NCI-H1417 (cell line): ENCODE measurements around the gene CCDC9B.
A peak's percentile ranks its signal among the peaks of the same experiment; 100 is the strongest.

Experiments used
- DNase-seq, 3 experiments: peaks; one replicate each; lab custom pipeline; 2025; lab: John Stamatoyannopoulos, UW

Gene CCDC9B

GRCh38 chr15:40290918-40291574, 49.7 kb downstream of the CCDC9B start:
- DNase-seq = peak; percentile 37 to 67 (median 63)

GRCh38 chr15:40290545-40290917, 50.2 kb downstream of the CCDC9B start:
- peak in 1 of 3 experiments; percentile 6 for DNase-seq

GRCh38 chr15:40289140-40289775, 51.5 kb downstream of the CCDC9B start:
- peak in 1 of 3 experiments; percentile 50 for DNase-seq

GRCh38 chr15:40287968-40288367, 52.8 kb downstream of the CCDC9B start:
- peak in 1 of 3 experiments; percentile 32 for DNase-seq

- no peak for DNase-seq
These were observed 53.2 kb downstream of the CCDC9B start for GRCh38 chr15:40287505-40287904.

GRCh38 chr15:40286794-40287193, 53.9 kb downstream of the CCDC9B start:
- no peak for DNase-seq

- DNase-seq = no peak
These were observed 54.6 kb downstream of the CCDC9B start for GRCh38 chr15:40286061-40286532.

- DNase-seq = no peak
These were observed 55.2 kb downstream of the CCDC9B start for GRCh38 chr15:40285554-40286011.

GRCh38 chr15:40285151-40285550, 55.6 kb downstream of the CCDC9B start:
- DNase-seq = no peak

- DNase-seq = peak in 1 of 3 experiments; percentile 4
These were observed 57.0 kb downstream of the CCDC9B start for GRCh38 chr15:40283615-40284300.

- peak in 2 of 3 experiments; percentile 60 to 65 for DNase-seq
These were observed 57.7 kb downstream of the CCDC9B start, which contains the start of gene ANKRD63 for GRCh38 chr15:40282869-40283614. ANKRD63 (minus strand) TSS chr15:40283064; CDS start chr15:40282586, 478 bp downstream.

- DNase-seq = peak in 2 of 3 experiments; percentile 64 to 65
These were observed 58.4 kb downstream of the CCDC9B start for GRCh38 chr15:40282147-40282868.

GRCh38 chr15:40281801-40282146, 59.0 kb downstream of the CCDC9B start:
- DNase-seq = no peak
